K562 treated with DMSO at 1 percent for 48 hours (cell line): Measurements from ENCODE around the gene VKORC1. TPM values are rescaled to one million over a fixed set of nuclear protein-coding genes. Genes with fewer than 3 reads are reported as not detected.

ENCODE experiments used
- total RNA-seq: library from RNA; unstranded; fragments of 300-600 nt; gene quantifications from 2 replicates; pipeline ENCODE4 v1.2.3, GENCODE V29; 2022; ENCODE audit warnings: low replicate concordance; ENCODE audit errors: extremely low read depth

The VKORC1 gene
- total RNA-seq, result not detected in 2 replicates

DNA sequence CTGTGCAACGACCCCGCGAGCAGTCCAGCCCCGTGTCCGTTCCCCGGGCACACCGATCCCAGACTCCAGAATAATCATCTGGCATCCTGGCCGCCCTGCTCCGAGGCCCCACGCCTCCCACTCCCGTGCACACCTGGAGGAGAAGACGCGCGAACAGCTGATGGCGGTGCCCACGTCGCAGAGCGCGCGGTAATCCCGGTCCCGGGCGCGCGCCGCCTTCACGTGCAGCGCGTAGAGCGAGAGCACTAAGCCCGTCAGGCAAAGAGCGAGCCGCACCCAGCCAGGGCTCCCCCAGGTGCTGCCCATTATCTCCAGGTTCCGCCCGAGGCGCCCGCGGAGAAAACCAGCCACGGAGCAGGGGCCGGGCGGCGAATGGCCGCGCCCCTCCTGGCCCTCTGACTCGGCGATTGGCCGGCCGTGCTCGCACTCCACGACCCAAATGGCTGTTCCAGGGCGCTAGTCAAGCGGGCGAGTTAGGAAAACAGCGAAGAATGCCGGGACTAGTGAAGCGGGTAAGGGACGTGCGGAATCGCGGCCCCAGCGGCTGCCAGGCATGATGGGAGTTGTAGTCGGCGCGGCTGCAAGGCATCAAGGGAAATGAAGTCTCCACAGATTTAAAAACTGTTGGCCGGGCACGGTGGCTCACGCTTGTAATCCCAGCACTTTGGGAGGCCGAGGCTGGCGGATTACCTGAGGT, at the start of gene VKORC1:
Gene VKORC1, minus strand, starts transcription at position 374 of the 697 bp plus-strand sequence. Its CDS starts 68 bp downstream, at position 306.

DNA sequence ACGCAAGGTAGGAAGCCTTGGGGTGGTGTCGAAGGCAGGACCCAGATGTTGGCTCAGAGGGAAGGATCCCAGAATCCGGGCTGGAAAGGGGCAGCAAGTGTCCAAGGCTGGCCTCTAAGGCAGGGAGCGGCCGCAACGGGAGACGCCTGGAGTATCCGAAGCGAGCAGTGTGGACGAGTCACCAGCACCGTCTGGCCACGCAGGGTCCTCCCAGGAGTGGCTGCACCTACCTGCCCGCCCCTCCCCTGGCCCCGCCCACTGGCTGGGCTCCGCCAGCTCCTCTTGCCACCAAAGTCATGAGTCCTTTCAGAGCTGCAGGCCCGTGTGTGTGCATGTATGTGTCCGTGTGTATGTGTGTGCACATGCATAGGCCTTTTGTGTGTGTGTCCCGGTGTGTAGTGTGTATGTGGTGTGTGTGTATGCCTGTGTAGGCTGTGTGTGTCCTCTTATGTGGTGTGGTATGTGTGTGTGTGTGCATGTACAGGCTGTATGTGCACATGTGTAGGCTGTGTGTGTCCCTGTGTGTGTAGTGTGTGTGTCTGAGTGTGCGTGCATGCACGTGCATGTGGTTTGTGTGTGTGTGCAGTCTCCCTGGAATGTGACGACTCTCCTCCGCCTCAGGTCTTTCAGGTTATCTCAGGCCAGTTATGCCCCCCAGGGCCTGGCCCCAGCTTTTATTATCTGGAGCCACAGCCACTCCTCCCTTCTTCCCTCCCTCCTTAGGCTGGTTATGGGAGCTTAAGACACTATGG, 41.1 kb upstream of the VKORC1 start, which contains the start of gene PRSS8:
Gene PRSS8, minus strand, starts transcription at position 193 of the 752 bp plus-strand sequence. CDS start 229 bp downstream, outside the sequence.

DNA sequence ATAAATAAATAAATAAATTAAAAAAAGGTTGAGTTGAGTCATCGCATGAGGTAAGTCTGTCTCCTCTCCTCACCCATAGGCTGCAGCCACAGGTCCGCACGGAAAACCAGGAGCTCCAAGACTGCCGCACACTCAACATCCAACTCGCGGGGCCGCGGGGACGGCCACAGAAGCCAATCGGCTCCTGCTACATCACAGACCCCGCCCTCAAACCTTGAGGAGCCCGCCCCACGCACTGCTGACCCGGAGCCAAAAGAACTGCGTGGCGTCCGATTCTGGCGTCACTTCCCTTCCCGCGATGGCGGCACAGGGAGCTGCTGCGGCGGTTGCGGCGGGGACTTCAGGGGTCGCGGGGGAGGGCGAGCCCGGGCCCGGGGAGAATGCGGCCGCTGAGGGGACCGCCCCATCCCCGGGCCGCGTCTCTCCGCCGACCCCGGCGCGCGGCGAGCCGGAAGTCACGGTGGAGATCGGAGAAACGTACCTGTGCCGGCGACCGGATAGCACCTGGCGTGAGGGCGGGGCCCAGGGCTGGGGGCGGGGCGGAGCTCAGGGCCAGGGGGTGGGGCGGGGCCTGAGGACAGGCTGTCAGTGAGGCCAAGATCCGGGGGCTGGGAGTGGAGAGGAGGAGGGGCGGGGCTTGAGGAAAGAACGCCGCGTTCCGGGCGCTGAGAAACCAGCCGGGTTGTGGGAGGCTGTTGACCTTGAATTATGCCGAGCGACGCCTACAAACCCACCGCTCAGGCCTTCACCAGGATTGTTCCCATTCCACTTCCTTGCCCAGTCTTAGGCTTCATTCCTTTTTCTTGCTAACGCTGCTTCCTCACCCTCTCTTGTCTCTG, 23.0 kb upstream of the VKORC1 start, which contains the start of gene KAT8:
Gene KAT8, plus strand, starts transcription at position 281 of the 839 bp plus-strand sequence. Its CDS starts 18 bp downstream, at position 299.

GRCh38 chr16:31108035-31108793, 13.6 kb upstream of the VKORC1 start, which contains the start of gene BCKDK:
TSS of gene BCKDK (plus strand) at chr16:31108386. CDS start at chr16:31109224, 838 bp downstream.

GRCh38 chr16:31088459-31089183, 6.0 kb downstream of the VKORC1 start, which contains the start of gene PRSS53:
TSS of gene PRSS53 (minus strand) at chr16:31088943. CDS start at chr16:31088809, 134 bp downstream.

DNA sequence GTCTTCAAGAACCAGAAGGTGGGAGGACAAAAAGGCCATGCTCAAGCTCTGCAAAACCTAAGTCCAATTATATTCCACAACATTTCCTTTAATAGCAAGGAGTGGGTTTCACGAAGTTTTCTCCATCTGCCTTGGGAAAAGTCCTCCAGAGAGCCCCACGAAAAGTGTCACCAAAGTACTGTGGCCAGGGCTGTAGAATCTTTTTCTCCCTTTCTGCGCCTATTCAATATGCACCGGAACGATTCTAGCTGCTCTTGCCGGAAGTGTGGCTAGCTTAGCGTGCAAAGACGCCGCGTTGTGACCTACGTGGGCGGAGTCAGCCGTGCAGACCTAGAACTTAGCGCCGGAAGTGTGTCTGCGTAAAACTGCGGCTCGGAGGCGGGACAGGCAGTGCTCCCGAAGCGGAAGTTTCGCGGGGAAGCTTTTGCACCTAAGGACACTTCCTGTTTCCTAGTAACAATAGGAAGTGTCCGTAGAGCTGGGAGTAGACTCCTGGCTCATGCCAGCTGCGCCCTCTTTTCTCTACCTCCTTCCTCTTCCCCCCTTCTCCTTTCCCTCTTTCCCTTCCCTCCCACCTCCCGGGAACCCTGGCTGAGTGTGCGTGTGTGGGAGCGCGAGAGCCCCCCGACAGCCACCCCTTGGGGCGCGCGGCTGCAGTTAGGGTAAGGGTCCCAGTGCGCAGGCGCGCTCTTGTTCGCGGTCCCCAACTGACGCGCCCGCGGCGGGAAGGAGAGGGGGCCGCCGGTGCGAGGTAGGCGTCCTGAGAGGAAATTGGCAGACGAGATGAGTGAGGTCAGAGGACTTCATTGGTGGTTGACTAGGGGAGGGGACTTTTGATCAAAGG, 20.4 kb downstream of the VKORC1 start, which contains the start of the genes ZNF646 and ZNF668:
Gene ZNF646, plus strand, starts transcription at position 453 of the 844 bp plus-strand sequence. CDS start 1,903 bp downstream, outside the sequence.
Gene ZNF668, minus strand, starts transcription at position 271 of the 844 bp plus-strand sequence. CDS start 9,781 bp downstream, outside the sequence.

Other genes with a start within 250 kb of the VKORC1 start
- not detected in 2 replicates for gene BCL7C, start 200.7 kb downstream of the VKORC1 start, total RNA-seq
- not detected in 2 replicates for gene CTF1, start 198.2 kb downstream of the VKORC1 start, total RNA-seq
- gene FBXL19, start 171.2 kb downstream of the VKORC1 start, total RNA-seq, result not detected in 2 replicates
- not detected in 2 replicates for gene ORAI3, start 145.7 kb downstream of the VKORC1 start, total RNA-seq
- gene SETD1A, start 137.0 kb downstream of the VKORC1 start, total RNA-seq, result not detected in 2 replicates
- not detected in 2 replicates for gene HSD3B7, start 109.6 kb downstream of the VKORC1 start, total RNA-seq
- gene STX1B, start 84.2 kb downstream of the VKORC1 start, total RNA-seq, result not detected in 2 replicates
- not detected in 2 replicates for gene STX4, start 61.2 kb downstream of the VKORC1 start, total RNA-seq
- not detected in 2 replicates for gene ZNF668, start 20.6 kb downstream of the VKORC1 start, total RNA-seq
- gene ZNF646, start 20.4 kb downstream of the VKORC1 start, total RNA-seq, result not detected in 2 replicates
- gene PRSS53, start 5.9 kb downstream of the VKORC1 start, total RNA-seq, result not detected in 2 replicates
- gene BCKDK, start 13.6 kb upstream of the VKORC1 start, total RNA-seq, result not detected in 2 replicates
- gene KAT8, start 22.9 kb upstream of the VKORC1 start, total RNA-seq, result not detected in 2 replicates
- not detected in 2 replicates for gene PRSS8, start 40.9 kb upstream of the VKORC1 start, total RNA-seq
- not detected in 2 replicates for gene PRSS36, start 55.3 kb upstream of the VKORC1 start, total RNA-seq
- not detected in 2 replicates for gene FUS, start 85.3 kb upstream of the VKORC1 start, total RNA-seq
- gene PYCARD, start 108.0 kb upstream of the VKORC1 start, total RNA-seq, result not detected in 2 replicates
- gene TRIM72, start 119.3 kb upstream of the VKORC1 start, total RNA-seq, result not detected in 2 replicates
- gene PYDC1, start 122.3 kb upstream of the VKORC1 start, total RNA-seq, result not detected in 2 replicates
- gene ITGAM, start 165.2 kb upstream of the VKORC1 start, total RNA-seq, result not detected in 2 replicates